IPS DF 4.7 (cell line): ENCODE measurements around the gene SLC9A3.

Source experiments
- DNase-seq: peaks from one replicate; pipeline ENCODE4 v3.0.0-alpha.2; 2013; ENCODE audit warnings: low spot score; ENCODE audit errors: extremely low read depth

SLC9A3 gene

GRCh38 chr5:555058-555623 lies 30.9 kb upstream of the SLC9A3 start:
- no peak for DNase-seq

GRCh38 chr5:554284-554988 lies 30.2 kb upstream of the SLC9A3 start:
- no peak for DNase-seq

GRCh38 chr5:553874-554273 lies 29.6 kb upstream of the SLC9A3 start:
- no peak for DNase-seq

- no peak for DNase-seq
Measured at GRCh38 chr5:551406-551805, 27.2 kb upstream of the SLC9A3 start.

- no peak for DNase-seq
Measured at GRCh38 chr5:549229-549628, 25.0 kb upstream of the SLC9A3 start.

GRCh38 chr5:548256-548655 lies 24.0 kb upstream of the SLC9A3 start:
- no peak for DNase-seq

GRCh38 chr5:547086-547924 lies 23.1 kb upstream of the SLC9A3 start:
- no peak for DNase-seq

- no peak for DNase-seq
Measured at GRCh38 chr5:546376-546908, 22.2 kb upstream of the SLC9A3 start.

GRCh38 chr5:545641-546375 lies 21.6 kb upstream of the SLC9A3 start:
- DNase-seq: no peak

- DNase-seq: no peak
Measured at GRCh38 chr5:544675-545355, 20.6 kb upstream of the SLC9A3 start.

- no peak for DNase-seq
Measured at GRCh38 chr5:543755-544674, 19.8 kb upstream of the SLC9A3 start.

- DNase-seq: no peak
Measured at GRCh38 chr5:543351-543750, 19.1 kb upstream of the SLC9A3 start.

GRCh38 chr5:542319-543311 lies 18.4 kb upstream of the SLC9A3 start:
- DNase-seq: no peak

GRCh38 chr5:541539-542318 lies 17.5 kb upstream of the SLC9A3 start:
- DNase-seq: no peak

- no peak for DNase-seq
Measured at GRCh38 chr5:540906-541538, 16.8 kb upstream of the SLC9A3 start.

- no peak for DNase-seq
Measured at GRCh38 chr5:540071-540905, 16.0 kb upstream of the SLC9A3 start.
